GM23338 (cell line): ENCODE measurements around the gene RBBP8. TPM values are rescaled to one million over a fixed set of nuclear protein-coding genes. Genes with fewer than 3 reads are reported as not detected.

Source experiments
- ATAC-seq: fragments of 200-7000 bp; cut with Tn5 transposase; 3 replicates; pipeline ENCODE4 v1.9.1; 2020
- DNase-seq: peaks from one replicate; pipeline ENCODE4 v3.0.0-alpha.2; 2015; ENCODE audit warnings: low spot score
- H2AFZ ChIP-seq: fragments of 200-600 bp; sonication (generic); 2 replicates; pipeline ENCODE4 v1.8.0; 2016; ENCODE audit warnings: antibody characterized with exemption, mild to moderate bottlenecking, moderate library complexity
- H3F3A ChIP-seq: fragments of 200-600 bp; sonication (generic); replicated peaks from 2 replicates; pipeline ENCODE4 v1.8.0; 2017; ENCODE audit warnings: antibody characterized with exemption, mixed run types, low read depth
- H3K27ac ChIP-seq: fragments of 200-600 bp; sonication (generic); 2 replicates; pipeline ENCODE4 v1.6.1; 2016; ENCODE audit warnings: low read depth
- H3K27me3 ChIP-seq: fragments of 200-600 bp; sonication (generic); 2 replicates; pipeline ENCODE4 v1.8.0; 2016; ENCODE audit warnings: mild to moderate bottlenecking, mixed run types, moderate library complexity; ENCODE audit not compliant: insufficient read depth
- H3K36me3 ChIP-seq: fragments of 200-600 bp; sonication (generic); 2 replicates; pipeline ENCODE4 v1.8.0; 2016; ENCODE audit warnings: mild to moderate bottlenecking; ENCODE audit not compliant: insufficient read depth
- H3K4me1 ChIP-seq: fragments of 200-600 bp; sonication (generic); 2 replicates; pipeline ENCODE4 v1.8.0; 2016; ENCODE audit warnings: mild to moderate bottlenecking, moderate library complexity; ENCODE audit not compliant: insufficient read depth
- H3K4me2 ChIP-seq: fragments of 200-600 bp; sonication (generic); 2 replicates; pipeline ENCODE4 v1.7.1; 2017; ENCODE audit warnings: mixed run types
- H3K4me3 ChIP-seq: fragments of 200-600 bp; sonication (generic); 2 replicates; pipeline ENCODE4 v1.6.1; 2016; ENCODE audit warnings: mixed run types
- H3K79me2 ChIP-seq: fragments of 200-600 bp; sonication (generic); replicated peaks from 2 replicates; pipeline ENCODE4 v1.8.0; 2017; ENCODE audit warnings: mild to moderate bottlenecking; ENCODE audit not compliant: insufficient read depth
- H3K9me2 ChIP-seq: fragments of 200-600 bp; sonication (generic); 2 replicates; pipeline ENCODE4 v1.8.0; 2017; ENCODE audit not compliant: insufficient read depth
- H4K20me1 ChIP-seq: fragments of 200-600 bp; sonication (generic); replicated peaks from 2 replicates; pipeline ENCODE4 v1.8.0; 2017; ENCODE audit warnings: mild to moderate bottlenecking; ENCODE audit not compliant: insufficient read depth
- H3K27ac Mint-ChIP-seq: 2 replicates; pipeline ENCODE4 v1.8.0; 2020; ENCODE audit warnings: inconsistent platforms, mild to moderate bottlenecking, moderate library complexity, mixed read lengths
- H3K27me3 Mint-ChIP-seq: 3 replicates; pipeline ENCODE4 v1.8.0; 2022; ENCODE audit warnings: low read depth, mild to moderate bottlenecking, moderate library complexity, mixed read lengths, inconsistent platforms; ENCODE audit not compliant: insufficient read depth, poor library complexity
- H3K36me3 Mint-ChIP-seq: 3 replicates; pipeline ENCODE4 v1.8.0; 2021; ENCODE audit warnings: low read depth, mild to moderate bottlenecking, inconsistent platforms, moderate library complexity, mixed read lengths
- H3K4me1 Mint-ChIP-seq: 3 replicates; pipeline ENCODE4 v1.8.0; 2020; ENCODE audit warnings: mild to moderate bottlenecking, inconsistent platforms, mixed read lengths
- H3K4me3 Mint-ChIP-seq: 3 replicates; pipeline ENCODE4 v1.8.0; 2021; ENCODE audit warnings: moderate library complexity, mild to moderate bottlenecking, inconsistent platforms, mixed read lengths
- H3K9me3 Mint-ChIP-seq: 3 replicates; pipeline ENCODE4 v1.8.0; 2020; ENCODE audit warnings: moderate library complexity, mild to moderate bottlenecking, inconsistent platforms, mixed read lengths
- CREB1 ChIP-seq: fragments of 250-450 bp; sonication (Bioruptor Pico); IDR thresholded peaks from 2 replicates; pipeline ENCODE4 v1.5.0; 2020; ENCODE audit warnings: low read depth, mild to moderate bottlenecking, moderate library complexity
- EZH2phosphoT487 ChIP-seq: fragments of 200-600 bp; sonication (generic); IDR thresholded peaks from one replicate; pipeline ENCODE4 v1.8.1; 2018; ENCODE audit warnings: antibody characterized with exemption; ENCODE audit not compliant: unreplicated experiment
- JUNB ChIP-seq: IDR thresholded peaks from one replicate; pipeline ENCODE4 v1.6.1; 2016; ENCODE audit warnings: antibody characterized with exemption; ENCODE audit not compliant: unreplicated experiment
- NANOG ChIP-seq: IDR thresholded peaks from 2 replicates; pipeline ENCODE4 v1.6.1; 2016; ENCODE audit warnings: antibody characterized with exemption, borderline replicate concordance
- POLR2AphosphoS5 ChIP-seq: IDR thresholded peaks from 2 replicates; pipeline ENCODE4 v1.6.1; 2016; ENCODE audit warnings: antibody characterized with exemption, low read depth
- STAT1 ChIP-seq: IDR thresholded peaks from one replicate; pipeline ENCODE4 v1.6.1; 2016; ENCODE audit warnings: antibody characterized with exemption; ENCODE audit not compliant: unreplicated experiment
- ZNF462 ChIP-seq: fragments of 250-450 bp; sonication (Bioruptor Pico); IDR thresholded peaks from 2 replicates; pipeline ENCODE4 v1.5.0; 2020; ENCODE audit warnings: mild to moderate bottlenecking, moderate library complexity
- polyA plus RNA-seq: library from polyadenylated mRNA; unstranded; fragments of >200 nt; fragmentation: Nextera tagmentation; extraction: Ambion mirVana; gene quantifications from 2 replicates; pipeline ENCODE4 v1.2.1, GENCODE V29; 2016
- total RNA-seq: library from RNA; depleted of rRNA; stranded (reverse); fragments of >200 nt; shearing (Covaris generic); gene quantifications from 2 replicates; pipeline ENCODE4 v1.2.3, GENCODE V29; 2014
- TF ChIP-seq, protein P1 (sequence below): IDR thresholded peaks from one replicate; pipeline ENCODE4 v1.6.1; 2018; ENCODE audit warnings: antibody characterized with exemption; ENCODE audit not compliant: unreplicated experiment

RBBP8 gene
- total and polyA plus RNA-seq, 2 experiments from 2014 or later = 53.3 to 55.6 TPM

DNA sequence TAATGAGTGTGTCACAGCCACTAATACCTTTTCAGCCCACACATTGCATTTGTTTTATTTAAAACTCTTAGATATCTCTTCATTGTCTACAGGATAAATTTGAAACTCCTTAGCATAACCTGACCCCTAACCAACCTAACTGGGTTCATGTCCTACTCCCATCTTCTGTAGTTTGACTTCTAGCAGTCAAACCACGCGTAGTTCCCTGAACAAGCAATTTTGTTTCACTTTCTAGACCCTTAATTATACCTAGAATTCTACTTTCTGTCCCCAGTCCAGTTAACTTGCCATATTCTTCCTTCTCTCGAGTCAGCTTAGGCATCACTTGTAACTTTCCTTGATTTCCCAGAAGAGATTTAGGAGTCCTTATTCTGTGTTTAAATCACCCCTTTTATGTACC lies 55.1 kb downstream of the RBBP8 start:
- H3K4me2 ChIP-seq = no peak overlapping the region
- peaks cover 10% of the 10 kb centered on the region for H3K36me3 ChIP-seq
- peaks cover 3% of the 10 kb centered on the region for H3K27me3 Mint-ChIP-seq
- no peak overlapping the region for H2AFZ ChIP-seq
- no peak for ATAC-seq
- H3K4me3 Mint-ChIP-seq = no peak overlapping the region
- no peak overlapping the region for H3K27ac Mint-ChIP-seq
- 0 out of 3 replicates have a peak, but pooled peaks cover 2% of the 10 kb centered on the region for H3K4me1 Mint-ChIP-seq
- no peak for DNase-seq
- no peaks in the 10 kb centered on the region for H4K20me1 ChIP-seq
- H3K27me3 ChIP-seq = no peaks in the 10 kb centered on the region
- TF ChIP-seq EZH2phosphoT487 (no peak), NANOG (no peak)
- H3K79me2 ChIP-seq = no peaks in the 10 kb centered on the region
- peaks cover 31% of the 10 kb centered on the region for H3K36me3 Mint-ChIP-seq
- no peaks in the 10 kb centered on the region for H3K9me3 Mint-ChIP-seq
- no peaks in the 10 kb centered on the region for H3K9me2 ChIP-seq
- H3K27ac ChIP-seq = no peak overlapping the region
- H3K4me3 ChIP-seq = no peak overlapping the region
- no peaks in the 10 kb centered on the region for H3F3A ChIP-seq
- H3K4me1 ChIP-seq = no peaks in the 10 kb centered on the region

- Histone ChIP-seq H3K36me3 (peaks cover 10% of the 10 kb centered on the region), H3K4me1 (no peaks in the 10 kb centered on the region), H3K27me3 (no peaks in the 10 kb centered on the region), H3K4me2 (no peak overlapping the region), H4K20me1 (no peaks in the 10 kb centered on the region), H2AFZ (no peak overlapping the region), H3K79me2 (no peaks in the 10 kb centered on the region), H3K27ac (no peak overlapping the region), H3F3A (no peaks in the 10 kb centered on the region), H3K9me2 (no peaks in the 10 kb centered on the region), H3K4me3 (no peak overlapping the region)
- H3K36me3 Mint-ChIP-seq = peaks cover 40% of the 10 kb centered on the region
- no peaks in the 10 kb centered on the region for H3K9me3 Mint-ChIP-seq
- H3K27ac Mint-ChIP-seq = no peak overlapping the region
- H3K4me3 Mint-ChIP-seq = no peak overlapping the region
- no peak for DNase-seq
- TF ChIP-seq EZH2phosphoT487 (no peak), POLR2AphosphoS5 (no peak), JUNB (no peak), CREB1 (no peak), STAT1 (no peak), ZNF462 (CRISPR knock-in tag) (no peak)
- TF ChIP-seq, protein P1, sequence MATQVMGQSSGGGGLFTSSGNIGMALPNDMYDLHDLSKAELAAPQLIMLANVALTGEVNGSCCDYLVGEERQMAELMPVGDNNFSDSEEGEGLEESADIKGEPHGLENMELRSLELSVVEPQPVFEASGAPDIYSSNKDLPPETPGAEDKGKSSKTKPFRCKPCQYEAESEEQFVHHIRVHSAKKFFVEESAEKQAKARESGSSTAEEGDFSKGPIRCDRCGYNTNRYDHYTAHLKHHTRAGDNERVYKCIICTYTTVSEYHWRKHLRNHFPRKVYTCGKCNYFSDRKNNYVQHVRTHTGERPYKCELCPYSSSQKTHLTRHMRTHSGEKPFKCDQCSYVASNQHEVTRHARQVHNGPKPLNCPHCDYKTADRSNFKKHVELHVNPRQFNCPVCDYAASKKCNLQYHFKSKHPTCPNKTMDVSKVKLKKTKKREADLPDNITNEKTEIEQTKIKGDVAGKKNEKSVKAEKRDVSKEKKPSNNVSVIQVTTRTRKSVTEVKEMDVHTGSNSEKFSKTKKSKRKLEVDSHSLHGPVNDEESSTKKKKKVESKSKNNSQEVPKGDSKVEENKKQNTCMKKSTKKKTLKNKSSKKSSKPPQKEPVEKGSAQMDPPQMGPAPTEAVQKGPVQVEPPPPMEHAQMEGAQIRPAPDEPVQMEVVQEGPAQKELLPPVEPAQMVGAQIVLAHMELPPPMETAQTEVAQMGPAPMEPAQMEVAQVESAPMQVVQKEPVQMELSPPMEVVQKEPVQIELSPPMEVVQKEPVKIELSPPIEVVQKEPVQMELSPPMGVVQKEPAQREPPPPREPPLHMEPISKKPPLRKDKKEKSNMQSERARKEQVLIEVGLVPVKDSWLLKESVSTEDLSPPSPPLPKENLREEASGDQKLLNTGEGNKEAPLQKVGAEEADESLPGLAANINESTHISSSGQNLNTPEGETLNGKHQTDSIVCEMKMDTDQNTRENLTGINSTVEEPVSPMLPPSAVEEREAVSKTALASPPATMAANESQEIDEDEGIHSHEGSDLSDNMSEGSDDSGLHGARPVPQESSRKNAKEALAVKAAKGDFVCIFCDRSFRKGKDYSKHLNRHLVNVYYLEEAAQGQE = no peak
- no peaks in the 10 kb centered on the region for H3K27me3 Mint-ChIP-seq
- H3K4me1 Mint-ChIP-seq = no peaks in the 10 kb centered on the region
- ATAC-seq = no peak
These were observed 65.2 kb downstream of the RBBP8 start for GRCh38 chr18:22998344-22998743.
